Smooth muscle cell (in vitro differentiated cells): ENCODE results near the gene CTU1. TPM values are rescaled to one million over a fixed set of nuclear protein-coding genes. Genes with fewer than 3 reads are reported as not detected.

Experiments
- DNase-seq: peaks from one replicate; lab custom pipeline; 2025; ENCODE audit not compliant: unreplicated experiment; lab: John Stamatoyannopoulos, UW
- H2AFZ ChIP-seq: fragments of 200-600 bp; sonication (generic); 2 replicates; pipeline ENCODE4 v1.6.0; 2016; ENCODE audit warnings: antibody characterized with exemption, low read depth, mild to moderate bottlenecking
- H3F3A ChIP-seq: fragments of 200-600 bp; sonication (generic); 2 replicates; pipeline ENCODE4 v1.6.0; 2017; ENCODE audit warnings: antibody characterized with exemption, low read depth
- H3K27ac ChIP-seq: fragments of 200-600 bp; sonication (generic); 2 replicates; pipeline ENCODE4 v1.5.1; 2016; ENCODE audit warnings: low read depth, mild to moderate bottlenecking
- H3K27me3 ChIP-seq: fragments of 200-600 bp; sonication (generic); 2 replicates; pipeline ENCODE4 v1.6.1; 2016; ENCODE audit warnings: low read depth, mild to moderate bottlenecking
- H3K36me3 ChIP-seq: fragments of 200-600 bp; sonication (generic); 2 replicates; pipeline ENCODE4 v1.5.1; 2016; ENCODE audit warnings: low read depth
- H3K4me1 ChIP-seq: fragments of 200-600 bp; sonication (generic); 2 replicates; pipeline ENCODE4 v1.5.1; 2016; ENCODE audit warnings: low read depth
- H3K4me2 ChIP-seq: fragments of 200-600 bp; sonication (generic); 2 replicates; pipeline ENCODE4 v1.6.0; 2016; ENCODE audit warnings: mild to moderate bottlenecking
- H3K4me3 ChIP-seq: fragments of 200-600 bp; sonication (generic); 2 replicates; pipeline ENCODE4 v1.5.1; 2016; ENCODE audit warnings: mild to moderate bottlenecking
- H3K79me2 ChIP-seq: fragments of 200-600 bp; sonication (generic); 2 replicates; pipeline ENCODE4 v1.6.0; 2016; ENCODE audit warnings: low read depth, mild to moderate bottlenecking
- H3K9ac ChIP-seq: fragments of 200-600 bp; sonication (generic); 2 replicates; pipeline ENCODE4 v1.6.0; 2016; ENCODE audit warnings: low read depth
- H3K9me3 ChIP-seq: fragments of 200-600 bp; sonication (generic); replicated peaks from 2 replicates; pipeline ENCODE4 v1.5.1; 2016; ENCODE audit warnings: low read depth
- H4K20me1 ChIP-seq: fragments of 200-600 bp; sonication (generic); 2 replicates; pipeline ENCODE4 v1.6.0; 2016; ENCODE audit warnings: low read depth
- WGBS: methylation state at CpG from one replicate; pipeline ENCODE4 v1.1.7; 2016; ENCODE audit warnings: low lambda C conversion rate; 5-methylcytosine and 5-hydroxymethylcytosine counted together
- polyA plus RNA-seq: library from polyadenylated mRNA; unstranded; fragments of >200 nt; fragmentation: Nextera tagmentation; extraction: Ambion mirVana; gene quantifications from 2 replicates; pipeline ENCODE4 v1.2.1, GENCODE V29; 2016
- total RNA-seq: library from RNA; depleted of rRNA; stranded (reverse); fragments of >200 nt; gene quantifications from 2 replicates; pipeline ENCODE4 v1.2.3, GENCODE V29; 2014
- TF ChIP-seq, protein P1 (sequence below): fragments of 200-600 bp; sonication (generic); IDR thresholded peaks from 2 replicates; pipeline ENCODE4 v1.5.1; 2017; ENCODE audit warnings: borderline replicate concordance, mild to moderate bottlenecking, antibody characterized with exemption; ENCODE audit not compliant: insufficient read depth, poor library complexity, severe bottlenecking

Gene CTU1
- total and polyA plus RNA-seq, 2 experiments from 2014 or later = 4.7 to 9.8 TPM

DNA sequence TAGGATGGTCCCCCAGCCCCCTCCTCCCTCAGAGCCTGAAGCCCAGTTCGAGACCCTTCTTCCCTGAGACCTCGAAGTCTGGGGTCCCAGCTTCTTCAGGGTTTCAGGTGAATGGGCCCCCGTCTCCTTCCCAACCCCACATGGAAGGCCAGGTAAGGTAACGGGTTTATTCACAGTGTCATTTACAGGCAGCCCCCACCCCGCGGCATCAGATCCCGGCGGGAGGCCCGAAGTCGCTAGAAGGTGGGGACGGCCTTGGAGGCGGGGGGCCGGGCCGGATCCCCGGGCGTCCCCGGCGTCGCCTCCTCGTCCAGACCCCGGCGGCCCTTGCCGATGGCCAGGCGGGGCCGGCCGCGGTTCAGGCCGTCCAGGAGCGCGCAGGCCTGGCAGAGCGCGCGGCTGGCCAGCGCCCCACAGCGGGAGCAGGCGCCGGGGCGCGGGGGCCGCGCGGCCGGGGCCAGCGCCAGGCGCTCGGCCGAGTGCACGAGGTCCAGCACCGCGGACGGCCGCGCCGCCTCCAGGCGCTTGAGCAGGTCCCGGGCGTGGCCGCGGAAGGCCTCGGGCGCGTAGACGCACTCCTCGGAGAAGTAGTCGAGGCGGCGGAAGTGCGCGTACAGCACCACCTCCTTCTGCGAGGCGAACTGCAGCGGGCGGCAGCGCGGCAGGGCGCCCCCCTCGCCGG, 9.7 kb downstream of the CTU1 start:
- TF ChIP-seq, protein P1, sequence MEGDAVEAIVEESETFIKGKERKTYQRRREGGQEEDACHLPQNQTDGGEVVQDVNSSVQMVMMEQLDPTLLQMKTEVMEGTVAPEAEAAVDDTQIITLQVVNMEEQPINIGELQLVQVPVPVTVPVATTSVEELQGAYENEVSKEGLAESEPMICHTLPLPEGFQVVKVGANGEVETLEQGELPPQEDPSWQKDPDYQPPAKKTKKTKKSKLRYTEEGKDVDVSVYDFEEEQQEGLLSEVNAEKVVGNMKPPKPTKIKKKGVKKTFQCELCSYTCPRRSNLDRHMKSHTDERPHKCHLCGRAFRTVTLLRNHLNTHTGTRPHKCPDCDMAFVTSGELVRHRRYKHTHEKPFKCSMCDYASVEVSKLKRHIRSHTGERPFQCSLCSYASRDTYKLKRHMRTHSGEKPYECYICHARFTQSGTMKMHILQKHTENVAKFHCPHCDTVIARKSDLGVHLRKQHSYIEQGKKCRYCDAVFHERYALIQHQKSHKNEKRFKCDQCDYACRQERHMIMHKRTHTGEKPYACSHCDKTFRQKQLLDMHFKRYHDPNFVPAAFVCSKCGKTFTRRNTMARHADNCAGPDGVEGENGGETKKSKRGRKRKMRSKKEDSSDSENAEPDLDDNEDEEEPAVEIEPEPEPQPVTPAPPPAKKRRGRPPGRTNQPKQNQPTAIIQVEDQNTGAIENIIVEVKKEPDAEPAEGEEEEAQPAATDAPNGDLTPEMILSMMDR = no peak
- H3K4me1 ChIP-seq = no peaks in the 10 kb centered on the region
- H2AFZ ChIP-seq = no peak overlapping the region

DNA sequence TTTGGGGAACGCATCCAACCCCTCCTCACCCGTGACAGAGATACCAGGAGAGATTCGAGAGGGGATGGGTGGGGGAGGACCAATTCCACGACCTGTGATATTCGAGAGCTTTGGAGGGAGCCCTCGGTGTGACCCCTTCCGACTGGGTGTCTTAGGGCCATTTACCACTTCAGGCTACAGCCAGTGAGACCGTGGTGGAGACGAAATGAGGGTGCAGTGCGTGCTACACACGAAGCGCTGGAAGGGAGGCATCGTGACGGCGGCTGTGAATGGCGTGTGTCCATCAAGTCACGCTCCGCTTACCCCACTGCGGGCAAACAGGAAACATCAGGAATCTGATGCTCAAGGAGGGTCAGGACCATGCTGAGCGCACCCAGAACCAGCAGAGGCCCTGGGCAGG, 10.4 kb downstream of the CTU1 start:
- H3F3A ChIP-seq = peaks cover 3% of the 10 kb centered on the region
- H3K4me2 ChIP-seq = no peak overlapping the region
- H3K4me1 ChIP-seq = no peaks in the 10 kb centered on the region
- no peaks in the 10 kb centered on the region for H3K27me3 ChIP-seq
- WGBS = 92% methylated on average over 18 of the region's 20 CpGs
- H4K20me1 ChIP-seq = peaks cover 66% of the 10 kb centered on the region
- H3K36me3 ChIP-seq = no peaks in the 10 kb centered on the region
- no peak for DNase-seq
- H3K9me3 ChIP-seq = no peaks in the 10 kb centered on the region
- H2AFZ ChIP-seq = no peak overlapping the region
- no peak overlapping the region for H3K4me3 ChIP-seq
- H3K79me2 ChIP-seq = no peaks in the 10 kb centered on the region
- TF ChIP-seq, protein P1 = no peak
- no peak overlapping the region for H3K27ac ChIP-seq
- no peak overlapping the region for H3K9ac ChIP-seq

More for the DNA sequence above, 9.7 kb downstream of the CTU1 start:
- DNase-seq = no peak
- Histone ChIP-seq H3F3A (peaks cover 3% of the 10 kb centered on the region), H3K4me3 (no peak overlapping the region), H3K79me2 (no peaks in the 10 kb centered on the region), H3K27ac (no peak overlapping the region), H4K20me1 (peaks cover 70% of the 10 kb centered on the region), H3K9ac (no peak overlapping the region), H3K27me3 (no peaks in the 10 kb centered on the region), H3K36me3 (no peaks in the 10 kb centered on the region), H3K4me2 (no peak overlapping the region), H3K9me3 (no peaks in the 10 kb centered on the region)
- 57% methylated on average over 56 of the region's 78 CpGs for WGBS

DNA sequence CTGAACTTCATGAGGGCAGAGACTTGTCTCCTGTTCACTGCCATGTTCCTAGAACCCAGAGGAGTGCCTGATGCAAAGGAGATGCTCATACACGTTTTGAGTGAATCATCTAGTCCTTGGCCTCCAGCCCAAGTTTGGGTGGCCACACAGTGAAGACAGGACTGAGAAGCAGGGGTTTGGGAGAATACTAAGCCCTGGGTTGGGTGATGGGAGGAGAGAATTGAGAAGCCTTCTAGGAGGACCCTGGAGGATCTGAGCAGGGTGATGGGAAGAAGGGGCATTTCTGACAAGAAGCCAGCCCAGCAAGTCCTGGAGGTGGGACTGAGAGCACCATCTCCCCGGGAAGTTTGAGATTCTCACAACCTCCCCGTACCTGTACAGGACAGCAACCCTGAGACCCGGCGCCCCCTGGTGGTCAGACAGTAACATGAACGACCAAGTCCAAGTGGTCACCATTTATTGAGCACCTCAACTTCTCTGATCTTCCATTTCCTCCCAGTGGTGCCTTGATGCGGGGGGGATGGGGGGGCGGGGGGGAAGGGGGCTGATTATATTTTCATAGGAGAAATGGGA, 11.0 kb downstream of the CTU1 start:
- Histone ChIP-seq H3K27ac (no peak overlapping the region), H3K79me2 (no peaks in the 10 kb centered on the region), H3K9me3 (no peaks in the 10 kb centered on the region), H3K4me1 (no peaks in the 10 kb centered on the region), H3K9ac (no peak overlapping the region), H3K4me2 (no peak overlapping the region), H3K36me3 (no peaks in the 10 kb centered on the region), H2AFZ (no peak overlapping the region), H3F3A (peaks cover 3% of the 10 kb centered on the region), H3K4me3 (no peak overlapping the region), H4K20me1 (peaks cover 61% of the 10 kb centered on the region), H3K27me3 (no peaks in the 10 kb centered on the region)
- TF ChIP-seq, protein P1 = peak; percentile 66
- DNase-seq = no peak
- 32% methylated on average over 4 of the region's 8 CpGs for WGBS
